Measurements from ENCODE around the gene TCEA3. TPM values are rescaled to one million over a fixed set of nuclear protein-coding genes. Genes with fewer than 3 reads are reported as not detected.

TCEA3 gene
- total and polyA plus RNA-seq, 2 experiments from 2014 or later: not detected

GRCh38 chr1:23366146-23366545, 58.4 kb downstream of the TCEA3 start (continued):
- TF ChIP-seq ZNF114 (CRISPR knock-in tag; IDR thresholded peaks at IDR 0.05) (no peak), STAT1 (IDR thresholded peaks at IDR 0.05; ENCODE audit: unreplicated experiment) (no peak), ZNF462 (CRISPR knock-in tag; IDR thresholded peaks at IDR 0.05) (no peak), EZH2 (IDR thresholded peaks at IDR 0.05; ENCODE audit: low read depth, unreplicated experiment) (no peak)

- H3K4me1 ChIP-seq (ENCODE audit: insufficient read depth): no peaks in the 10 kb centered on the region
- peaks cover 98% of the 10 kb centered on the region for H3K27me3 ChIP-seq (ENCODE audit: insufficient read depth)
- no peak overlapping the region for H3K27ac ChIP-seq (ENCODE audit: low read depth)
- Mint-ChIP-seq H3K4me1 (no peaks in the 10 kb centered on the region), H3K4me3 (no peak overlapping the region), H3K9me3 (peaks cover 73% of the 10 kb centered on the region), H3K27ac (no peak overlapping the region), H3K36me3 (ENCODE audit: low read depth) (peaks cover 54% of the 10 kb centered on the region), H3K27me3 (ENCODE audit: insufficient read depth, low read depth, poor library complexity) (peaks cover 97% of the 10 kb centered on the region)
- no peak overlapping the region for H2AFZ ChIP-seq
- H3K4me3 ChIP-seq: no peak overlapping the region
- H3K36me3 ChIP-seq (ENCODE audit: insufficient read depth): peaks cover 28% of the 10 kb centered on the region
- H3K9me2 ChIP-seq (ENCODE audit: insufficient read depth): no peaks in the 10 kb centered on the region
- H3F3A ChIP-seq (replicated peaks; ENCODE audit: low read depth): no peaks in the 10 kb centered on the region
- ATAC-seq: no peak
- H3K79me2 ChIP-seq (replicated peaks; ENCODE audit: insufficient read depth): no peaks in the 10 kb centered on the region
- H4K20me1 ChIP-seq (replicated peaks; ENCODE audit: insufficient read depth): peaks cover 8% of the 10 kb centered on the region; the same call in 1 of the 2 replicates
- H3K4me2 ChIP-seq: no peak overlapping the region
- no peak for DNase-seq (ENCODE audit: low spot score)
- no peak for TF ChIP-seq JUNB (IDR thresholded peaks at IDR 0.05; ENCODE audit: unreplicated experiment)
- TF ChIP-seq STAT1 (IDR thresholded peaks at IDR 0.05; ENCODE audit: unreplicated experiment): no peak
- TF ChIP-seq ZNF114 (CRISPR knock-in tag; IDR thresholded peaks at IDR 0.05): no peak
- TF ChIP-seq CTCF (conservative IDR thresholded peaks at IDR 0.05; ENCODE audit: low read depth in 2 of 2): no peak
- no peak for TF ChIP-seq EZH2 (IDR thresholded peaks at IDR 0.05; ENCODE audit: low read depth, unreplicated experiment)
- no peak for TF ChIP-seq EZH2phosphoT487 (IDR thresholded peaks at IDR 0.05; ENCODE audit: unreplicated experiment)
- no peak for TF ChIP-seq REST (IDR thresholded peaks at IDR 0.05; ENCODE audit: unreplicated experiment)
These were observed 62.3 kb downstream of the TCEA3 start for GRCh38 chr1:23362218-23362713.
